HEK293T (cell line): ENCODE results near the gene ASB2.

Experiments used
- CTCF ChIA-PET: fragments of 350-600 bp; formaldehyde crosslinking; extraction: SDS; loops from one replicate; lab custom pipeline; 2021; ENCODE audit warnings: antibody characterized with exemption, inconsistent platforms; lab: Yijun Ruan, JAX
- POLR2A ChIA-PET: fragments of 350-600 bp; formaldehyde crosslinking; extraction: SDS; loops from one replicate; lab custom pipeline; 2020; ENCODE audit warnings: antibody characterized with exemption, inconsistent platforms; lab: Yijun Ruan, JAX
- DNase-seq: peaks from one replicate; pipeline ENCODE4 v3.0.0; 2012; ENCODE audit warnings: mixed read lengths; ENCODE audit errors: extremely low spot score
- ARNT ChIP-seq: fragments of 450-650 bp; IDR thresholded peaks from 2 replicates; pipeline ENCODE4 v1.6.1; 2017; ENCODE audit warnings: mild to moderate bottlenecking
- BHLHE40 ChIP-seq: fragments of 450-650 bp; IDR thresholded peaks from 2 replicates; pipeline ENCODE4 v1.6.1; 2016; ENCODE audit warnings: mild to moderate bottlenecking, moderate library complexity, borderline replicate concordance
- CTBP1 ChIP-seq: fragments of 450-650 bp; IDR thresholded peaks from 2 replicates; pipeline ENCODE4 v1.6.1; 2016; ENCODE audit warnings: borderline replicate concordance
- ELF4 ChIP-seq: fragments of 450-650 bp; IDR thresholded peaks from 2 replicates; pipeline ENCODE4 v1.6.1; 2017; ENCODE audit warnings: antibody characterized with exemption
- FOXA1 ChIP-seq: fragments of 450-650 bp; IDR thresholded peaks from 2 replicates; pipeline ENCODE4 v1.6.1; 2016; ENCODE audit warnings: mild to moderate bottlenecking
- FOXK2 ChIP-seq: fragments of 450-650 bp; IDR thresholded peaks from 2 replicates; pipeline ENCODE4 v1.6.1; 2016; ENCODE audit warnings: mild to moderate bottlenecking
- FOXM1 ChIP-seq: fragments of 450-650 bp; IDR thresholded peaks from 2 replicates; pipeline ENCODE4 v1.6.1; 2017; ENCODE audit warnings: mild to moderate bottlenecking, borderline replicate concordance
- HDGF ChIP-seq: fragments of 450-650 bp; IDR thresholded peaks from 2 replicates; pipeline ENCODE4 v1.6.1; 2017; ENCODE audit warnings: antibody characterized with exemption, borderline replicate concordance
- L3MBTL2 ChIP-seq: fragments of 450-650 bp; conservative IDR thresholded peaks from 2 replicates; pipeline ENCODE4 v1.6.1; 2016; ENCODE audit warnings: mild to moderate bottlenecking
- LEF1 ChIP-seq: fragments of 450-650 bp; IDR thresholded peaks from 2 replicates; pipeline ENCODE4 v1.6.1; 2017; ENCODE audit warnings: mild to moderate bottlenecking, borderline replicate concordance
- NFRKB ChIP-seq: fragments of 450-650 bp; IDR thresholded peaks from 2 replicates; pipeline ENCODE4 v1.6.1; 2016; ENCODE audit warnings: mild to moderate bottlenecking, moderate library complexity
- PKNOX1 ChIP-seq: fragments of 450-650 bp; IDR thresholded peaks from 2 replicates; pipeline ENCODE4 v1.6.1; 2016
- SP1 ChIP-seq: fragments of 450-650 bp; IDR thresholded peaks from 2 replicates; pipeline ENCODE4 v1.6.1; 2017
- SUZ12 ChIP-seq: fragments of 450-650 bp; IDR thresholded peaks from 2 replicates; pipeline ENCODE4 v1.6.1; 2016; ENCODE audit warnings: mild to moderate bottlenecking
- TARDBP ChIP-seq: fragments of 450-650 bp; IDR thresholded peaks from 2 replicates; pipeline ENCODE4 v1.6.1; 2016
- ZNF384 ChIP-seq: fragments of 450-650 bp; IDR thresholded peaks from 2 replicates; pipeline ENCODE4 v1.6.1; 2016

ASB2 gene

GRCh38 chr14:93897476-93897845, 78.9 kb downstream of the ASB2 start:
- TF ChIP-seq ARNT (no peak), SUZ12 (no peak), TARDBP (no peak), ZNF384 (no peak), LEF1 (no peak), NFRKB (no peak), L3MBTL2 (no peak), CTBP1 (no peak), BHLHE40 (no peak), FOXK2 (no peak), PKNOX1 (no peak), ELF4 (no peak), HDGF (no peak), SP1 (no peak), FOXA1 (no peak), FOXM1 (no peak)
- POLR2A ChIA-PET: no interaction called here
- no peak for DNase-seq
- CTCF ChIA-PET: interaction anchor here (0.8 to 1.5 kb wide), 4 partner anchors 10 to 42 kb away, joined by 3 to 5 read pairs (median 4); no protein-coding TSS in a partner anchor

GRCh38 chr14:93895023-93895604, 81.3 kb downstream of the ASB2 start:
- POLR2A ChIA-PET: no interaction called here
- TF ChIP-seq NFRKB (no peak), HDGF (no peak), FOXA1 (no peak), SUZ12 (no peak), PKNOX1 (no peak), L3MBTL2 (no peak), FOXM1 (no peak), LEF1 (no peak), FOXK2 (no peak), BHLHE40 (no peak), TARDBP (no peak), ARNT (no peak), SP1 (no peak), ELF4 (no peak), ZNF384 (no peak), CTBP1 (no peak)
- CTCF ChIA-PET: interaction anchor here (0.6 to 1.1 kb wide), 3 partner anchors 8 to 241 kb away, joined by 3 to 4 read pairs (median 3); no protein-coding TSS in a partner anchor
- no peak for DNase-seq

GRCh38 chr14:93893661-93894261, 82.6 kb downstream of the ASB2 start:
- CTCF ChIA-PET: interaction anchor here (0.7 kb wide), 1 partner anchor 17 kb away, joined by 3 read pairs; no protein-coding TSS in a partner anchor
- no peak for DNase-seq
- TF ChIP-seq ARNT (no peak), PKNOX1 (no peak), ZNF384 (no peak), FOXM1 (no peak), FOXA1 (no peak), NFRKB (no peak), FOXK2 (no peak), LEF1 (no peak), ELF4 (no peak), SUZ12 (no peak), TARDBP (no peak), HDGF (no peak), CTBP1 (no peak), BHLHE40 (no peak), SP1 (no peak)

GRCh38 chr14:93892923-93893558, 83.3 kb downstream of the ASB2 start:
- TF ChIP-seq PKNOX1: no peak
- TF ChIP-seq CTBP1: no peak
- TF ChIP-seq ZNF384: no peak
- no peak for TF ChIP-seq L3MBTL2
- TF ChIP-seq SP1: no peak
- TF ChIP-seq ARNT: no peak
- TF ChIP-seq FOXA1: no peak
- TF ChIP-seq SUZ12: no peak
- TF ChIP-seq ELF4: no peak
- TF ChIP-seq TARDBP: no peak
- TF ChIP-seq BHLHE40: no peak
- TF ChIP-seq HDGF: no peak
- TF ChIP-seq FOXM1: no peak
- no peak for TF ChIP-seq LEF1
- no peak for TF ChIP-seq NFRKB
- no peak for TF ChIP-seq FOXK2
- POLR2A ChIA-PET: no interaction called here
- peak; percentile 80 for DNase-seq
- CTCF ChIA-PET: interaction anchor here (0.5 to 0.7 kb wide), 2 partner anchors 18 to 231 kb away, joined by 3 read pairs; no protein-coding TSS in a partner anchor

More at GRCh38 chr14:93893661-93894261, 82.6 kb downstream of the ASB2 start:
- POLR2A ChIA-PET: no interaction called here

- no peak for TF ChIP-seq ZNF384
- no peak for TF ChIP-seq FOXM1
- no peak for TF ChIP-seq ELF4
- TF ChIP-seq CTBP1: no peak
- TF ChIP-seq TARDBP: no peak
- no peak for TF ChIP-seq HDGF
- TF ChIP-seq SUZ12: no peak
- no peak for TF ChIP-seq FOXK2
- TF ChIP-seq BHLHE40: no peak
- no peak for TF ChIP-seq PKNOX1
- no peak for TF ChIP-seq L3MBTL2
- no peak for TF ChIP-seq NFRKB
- no peak for TF ChIP-seq LEF1
- no peak for DNase-seq
- ChIA-PET CTCF (interaction anchor here (0.5 to 0.7 kb wide), 2 partner anchors 20 to 230 kb away, joined by 3 to 5 read pairs; no protein-coding TSS in a partner anchor), POLR2A (no interaction called here)
Observed at GRCh38 chr14:93892505-93892839, 83.9 kb downstream of the ASB2 start.
